GM21737 (cell line): Measurements from ENCODE around the gene AMZ2.

Experiments
- ATAC-seq: cut with Tn5 transposase; IDR thresholded peaks from one replicate; pipeline ENCODE4 v1.9.1; 2021; ENCODE audit warnings: mild to moderate bottlenecking, moderate library complexity; ENCODE audit not compliant: unreplicated experiment

The AMZ2 gene

GRCh38 chr17:68290268-68290954 lies 42.6 kb downstream of the AMZ2 start:
- ATAC-seq, result no peak

GRCh38 chr17:68290955-68291835 lies 43.4 kb downstream of the AMZ2 start, which contains the start of the genes ARSG and SLC16A6:
ARSG (plus strand) TSS chr17:68291495; CDS start chr17:68307494, 15,999 bp downstream.
SLC16A6 (minus strand) TSS chr17:68291127; CDS start chr17:68278320, 12,807 bp downstream.
- peak; percentile 53 for ATAC-seq

- ATAC-seq, result peak; percentile 50
Observed at GRCh38 chr17:68291836-68292688, 44.2 kb downstream of the AMZ2 start.

- no peak for ATAC-seq
Observed at GRCh38 chr17:68292689-68293040, 44.8 kb downstream of the AMZ2 start.

DNA sequence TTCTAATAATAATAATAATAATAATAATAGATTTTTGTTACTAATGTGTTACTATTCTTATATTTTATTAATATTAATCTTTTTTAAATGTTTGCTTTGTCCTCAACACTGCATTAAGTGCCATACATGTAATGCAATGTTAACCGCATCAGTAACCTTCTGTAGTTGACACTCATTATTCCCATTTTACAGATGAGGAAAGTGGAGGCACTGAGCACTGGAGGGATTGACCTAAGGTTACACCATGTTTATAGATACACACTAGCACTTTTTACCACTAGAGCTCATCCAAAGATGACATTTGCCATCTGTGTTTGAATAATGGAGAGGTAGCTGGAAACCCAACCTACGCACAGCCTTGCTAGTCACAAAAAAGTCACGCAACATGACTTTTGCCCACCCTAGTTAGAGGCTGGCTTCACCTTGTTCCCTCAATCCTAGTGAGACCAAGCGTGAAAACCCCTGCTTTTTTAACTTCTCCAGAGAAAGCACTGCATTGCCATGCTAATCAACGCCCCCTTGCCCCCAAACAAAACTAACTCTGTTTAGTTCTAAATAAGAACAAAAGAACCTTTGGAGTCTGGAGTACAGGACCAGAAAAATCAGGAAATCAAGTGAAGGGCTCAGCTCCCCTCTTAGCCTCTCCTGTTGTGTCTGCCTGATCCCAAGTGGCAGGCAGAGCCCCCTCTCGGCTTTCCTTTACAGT lies 45.8 kb downstream of the AMZ2 start:
- no peak for ATAC-seq

DNA sequence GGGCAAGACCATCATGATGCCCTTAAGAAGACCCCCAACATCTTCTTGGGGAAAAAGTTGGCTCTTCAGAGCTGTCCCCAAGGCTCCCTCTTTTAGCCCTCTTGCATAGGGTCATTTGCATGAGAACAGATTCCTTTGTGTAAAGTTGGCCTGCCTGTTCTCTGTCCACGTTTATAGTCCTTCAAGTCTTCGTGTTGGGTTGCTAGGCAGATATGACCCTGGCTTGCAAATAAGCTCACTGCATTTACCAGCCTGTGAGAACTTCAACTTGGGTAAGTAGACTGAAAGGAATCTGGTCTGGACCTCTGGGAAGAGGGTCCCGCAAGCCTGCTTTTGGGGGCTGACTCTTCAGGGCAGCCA lies 46.3 kb downstream of the AMZ2 start:
- no peak for ATAC-seq

- ATAC-seq, result no peak
Observed at GRCh38 chr17:68294617-68295016, 46.8 kb downstream of the AMZ2 start.

- no peak for ATAC-seq
Observed at GRCh38 chr17:68295086-68295485, 47.2 kb downstream of the AMZ2 start.

- no peak for ATAC-seq
Observed at GRCh38 chr17:68296217-68297191, 48.7 kb downstream of the AMZ2 start.

DNA sequence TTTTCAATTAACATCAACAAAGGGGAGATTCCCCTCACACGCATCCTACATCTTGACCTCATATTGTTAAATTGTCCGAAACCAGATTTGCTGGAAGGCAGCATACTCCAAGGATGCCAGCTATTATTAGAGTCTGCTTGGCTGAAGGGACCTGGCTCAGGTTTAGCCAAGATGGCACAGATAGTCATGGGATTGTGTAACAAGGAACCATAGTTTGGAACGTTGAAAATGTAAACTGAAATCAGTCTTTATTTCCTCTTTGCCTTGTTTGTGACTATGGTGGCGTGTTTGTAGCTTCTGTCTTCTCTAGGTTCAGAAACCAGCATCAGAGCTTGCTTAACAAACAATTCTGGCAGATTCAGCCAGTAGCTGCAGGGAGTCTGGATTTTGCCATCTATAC lies 49.4 kb downstream of the AMZ2 start:
- no peak for ATAC-seq

DNA sequence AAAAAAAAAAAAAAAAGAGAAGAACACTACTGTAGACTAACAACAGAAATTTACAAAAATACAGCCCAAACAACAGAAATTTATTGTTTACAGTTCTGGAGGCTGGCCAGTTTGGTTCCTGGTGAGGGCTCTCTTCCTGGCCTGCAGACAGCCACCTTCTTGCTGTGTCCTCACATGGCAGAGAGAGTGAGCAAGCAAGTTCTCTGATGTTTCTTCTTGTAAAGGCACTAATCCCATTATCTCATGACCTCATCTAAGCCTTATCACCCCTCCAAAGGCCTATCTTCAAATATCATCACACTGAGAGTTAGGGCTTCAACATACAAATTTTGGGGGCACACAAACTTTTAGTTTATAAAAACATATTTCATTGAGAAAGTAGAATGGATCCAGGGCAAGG lies 50.8 kb downstream of the AMZ2 start:
- ATAC-seq, result no peak

- no peak for ATAC-seq
Observed at GRCh38 chr17:68299817-68300216, 52.0 kb downstream of the AMZ2 start.

GRCh38 chr17:68301438-68301959 lies 53.7 kb downstream of the AMZ2 start:
- ATAC-seq, result no peak

- ATAC-seq, result no peak
Observed at GRCh38 chr17:68302066-68302564, 54.3 kb downstream of the AMZ2 start.

DNA sequence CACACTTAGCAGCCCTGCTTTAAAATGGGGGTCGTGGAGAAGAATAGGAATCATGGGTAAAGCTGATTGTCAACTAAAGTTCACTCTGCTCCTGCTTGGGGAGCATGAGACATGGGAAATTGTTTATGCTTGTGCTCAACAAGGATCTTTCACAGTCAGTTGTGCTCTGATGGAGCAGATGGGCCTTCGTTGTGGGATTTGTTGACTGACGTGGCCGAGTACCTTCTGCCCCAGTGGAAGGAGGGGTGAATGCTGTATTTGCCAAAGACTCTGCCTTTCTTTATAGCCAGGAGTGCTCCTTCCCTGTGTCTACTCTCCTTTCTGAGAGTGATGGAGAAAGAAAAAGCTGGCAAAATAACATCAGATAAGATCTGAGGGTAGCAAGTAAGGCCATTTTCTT lies 54.8 kb downstream of the AMZ2 start:
- ATAC-seq, result no peak

GRCh38 chr17:68304706-68305105 lies 56.9 kb downstream of the AMZ2 start:
- ATAC-seq, result no peak

DNA sequence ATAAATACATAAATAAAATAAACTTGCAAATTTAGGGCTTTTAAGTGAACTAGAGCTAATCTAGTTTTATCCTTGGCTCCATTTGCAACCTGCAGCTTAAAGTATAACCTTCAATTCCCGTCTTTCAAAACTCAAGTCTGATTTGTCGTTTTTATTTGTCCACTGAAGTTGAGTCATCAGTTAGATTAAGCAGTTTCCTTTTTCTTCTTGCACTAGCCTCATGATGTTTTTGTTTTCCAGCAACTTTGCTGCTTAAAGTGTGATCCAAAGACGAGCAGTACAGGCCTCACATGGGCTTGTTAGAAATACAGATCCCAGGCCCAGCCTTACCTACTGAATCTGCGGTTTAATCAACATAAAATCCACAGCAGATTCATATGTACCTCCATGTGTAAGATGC lies 57.3 kb downstream of the AMZ2 start:
- no peak for ATAC-seq
